CD14-positive monocyte (primary cell): ENCODE results near the gene KCNH1. TPM values are rescaled to one million over a fixed set of nuclear protein-coding genes. Genes with fewer than 3 reads are reported as not detected.

Experiments
- DNase-seq, 3 donors: peaks; one replicate each; pipeline ENCODE4 v3.0.0-alpha.2; 2011 to 2022
- H2AFZ ChIP-seq: 2 replicates; pipeline ENCODE4 v1.6.0; 2012; ENCODE audit warnings: mild to moderate bottlenecking, low read depth, low read length, inconsistent platforms; ENCODE audit not compliant: insufficient read depth, poor library complexity, severe bottlenecking
- H3K27ac ChIP-seq, 2 donors: 1 replicate in 1 of 2; 2 replicates in 1 of 2; pipeline ENCODE4 v1.5.1; 2012 to 2013; ENCODE audit warnings: low read length in 2 of 2, control low read depth in 1 of 2, inconsistent platforms in 1 of 2, low read depth in 1 of 2, mild to moderate bottlenecking in 1 of 2
- H3K27me3 ChIP-seq, 2 donors: one replicate each; pipeline versions ENCODE4 v1.6.0 to v1.6.1; 2011 to 2013; ENCODE audit warnings: low read length in 2 of 2; ENCODE audit not compliant: control insufficient read depth in 2 of 2, insufficient read depth in 2 of 2
- H3K36me3 ChIP-seq, 2 donors: replicated peaks in 1 of 2; 1 replicate in 1 of 2; 2 replicates in 1 of 2; pipeline versions ENCODE4 v1.5.1 to v1.6.1; 2012 to 2013; ENCODE audit warnings: low read length in 2 of 2, control low read depth in 1 of 2, inconsistent platforms in 1 of 2, mild to moderate bottlenecking in 1 of 2; ENCODE audit not compliant: insufficient read depth in 2 of 2, control insufficient read depth in 1 of 2
- H3K4me1 ChIP-seq, 2 donors: 1 replicate in 1 of 2; 2 replicates in 1 of 2; pipeline versions ENCODE4 v1.5.1 to v1.6.1; 2012 to 2013; ENCODE audit warnings: low read length in 2 of 2, control low read depth in 1 of 2, inconsistent platforms in 1 of 2, mild to moderate bottlenecking in 1 of 2, moderate library complexity in 1 of 2; ENCODE audit not compliant: insufficient read depth in 2 of 2, control insufficient read depth in 1 of 2
- H3K4me2 ChIP-seq: replicated peaks from 2 replicates; pipeline ENCODE3; 2012; ENCODE audit warnings: low read length, moderate library complexity, mild to moderate bottlenecking; ENCODE audit not compliant: poor library complexity, severe bottlenecking; ENCODE audit errors: extremely low read depth
- H3K4me3 ChIP-seq, 3 experiments: fragments of 200-600 bp in 1 of 3; sonication (generic) in 1 of 3; replicated peaks in 1 of 3; 1 replicate in 2 of 3; 2 replicates in 1 of 3; pipeline ENCODE4 v1.5.1; 2011 to 2013; ENCODE audit warnings: low read length in 3 of 3, mild to moderate bottlenecking in 3 of 3, control low read depth in 2 of 3, low read depth in 2 of 3, inconsistent platforms in 1 of 3, moderate library complexity in 1 of 3
- H3K79me2 ChIP-seq: 2 replicates; pipeline ENCODE4 v1.6.0; 2012; ENCODE audit warnings: mild to moderate bottlenecking, control low read depth, inconsistent platforms, low read length, moderate library complexity; ENCODE audit not compliant: insufficient read depth
- H3K9ac ChIP-seq: 2 replicates; pipeline ENCODE4 v1.6.0; 2017; ENCODE audit warnings: low read length, mild to moderate bottlenecking; ENCODE audit not compliant: insufficient read depth, poor library complexity, severe bottlenecking
- H3K9me3 ChIP-seq, 2 donors: replicated peaks in 1 of 2; 1 replicate in 1 of 2; 2 replicates in 1 of 2; pipeline versions ENCODE4 v1.5.1 to v1.6.1; 2012 to 2013; ENCODE audit warnings: low read length in 2 of 2, control low read depth in 1 of 2; ENCODE audit not compliant: control insufficient read depth in 1 of 2, insufficient read depth in 1 of 2
- H4K20me1 ChIP-seq: 2 replicates; pipeline ENCODE4 v1.6.0; 2012; ENCODE audit warnings: mild to moderate bottlenecking, low read length, control low read depth, moderate library complexity; ENCODE audit not compliant: insufficient read depth
- H3K27ac Mint-ChIP-seq, 7 donors: one replicate each; pipeline ENCODE4 v1.8.0; 2020; ENCODE audit warnings: mild to moderate bottlenecking in 7 of 7, mixed read lengths in 7 of 7, moderate library complexity in 6 of 7, inconsistent platforms in 2 of 7
- H3K27me3 Mint-ChIP-seq, 3 donors: one replicate each; pipeline ENCODE4 v1.8.0; 2021 to 2022; ENCODE audit warnings: low read depth in 3 of 3, mild to moderate bottlenecking in 3 of 3, mixed read lengths in 3 of 3, moderate library complexity in 3 of 3, inconsistent platforms in 1 of 3
- H3K36me3 Mint-ChIP-seq, 2 donors: one replicate each; pipeline ENCODE4 v1.8.0; 2020; ENCODE audit warnings: mixed read lengths in 2 of 2, inconsistent platforms in 1 of 2, mild to moderate bottlenecking in 1 of 2
- H3K4me1 Mint-ChIP-seq: one replicate; pipeline ENCODE4 v1.8.0; 2020; ENCODE audit warnings: mild to moderate bottlenecking, mixed read lengths
- H3K4me3 Mint-ChIP-seq, 2 donors: one replicate each; pipeline ENCODE4 v1.8.0; 2020; ENCODE audit warnings: mild to moderate bottlenecking in 2 of 2, mixed read lengths in 2 of 2, moderate library complexity in 1 of 2
- H3K9me3 Mint-ChIP-seq, 7 donors: one replicate each; pipeline ENCODE4 v1.8.0; 2020 to 2022; ENCODE audit warnings: mixed read lengths in 7 of 7, mild to moderate bottlenecking in 6 of 7, moderate library complexity in 6 of 7, inconsistent platforms in 2 of 7
- WGBS: methylation state at CpG from one replicate; pipeline ENCODE4 v1.1.5; 2013; ENCODE audit warnings: missing lambda C conversion rate; ENCODE audit not compliant: insufficient coverage; 5-methylcytosine and 5-hydroxymethylcytosine counted together
- intact Hi-C, 2 donors: fragments of 100-400 bp; cut with micrococcal nuclease; formaldehyde crosslinking; loops; one replicate each; pipeline versions ENCODE4 v1.15.0 to v1.15.1; 2023
- polyA plus RNA-seq, 3 donors: library from polyadenylated mRNA; depleted of rRNA in 1 of 3; unstranded in 2 of 3; stranded (reverse) in 1 of 3; fragments of 300-500 nt in 2 of 3; fragments of >200 nt in 1 of 3; fragmentation: Illumina TruSeq in 2 of 3; gene quantifications; 1 replicate in 2 of 3; 2 replicates in 1 of 3; pipeline ENCODE4 v1.2.3, GENCODE V29; 2012 to 2021
- TF ChIP-seq, protein P1 (sequence below): fragments of 200-600 bp; IDR thresholded peaks from one replicate; pipeline ENCODE4 v1.8.0; 2022; ENCODE audit warnings: antibody characterized with exemption, mild to moderate bottlenecking

Gene KCNH1
- polyA plus RNA-seq, 3 donors: not detected

- Histone ChIP-seq H4K20me1 (no peaks in the 10 kb centered on the region), H3K79me2 (no peaks in the 10 kb centered on the region), H3K9me3 (no peaks in the 10 kb centered on the region), H3K4me2 (no peak overlapping the region), H3K4me3 (no peak overlapping the region), H3K27ac (no peak overlapping the region), H3K27me3 (no peaks in the 10 kb centered on the region), H2AFZ (no peak overlapping the region), H3K4me1 (peaks cover 0 to 5% of the 10 kb centered on the region in 2 donors), H3K36me3 (no peaks in the 10 kb centered on the region), H3K9ac (no peak overlapping the region)
- WGBS: 94% methylated on average over 3 of the region's 3 CpGs
- H3K27ac Mint-ChIP-seq: no peak overlapping the region
- peaks cover 0 to 2% (median 0%) of the 10 kb centered on the region in 3 donors for H3K27me3 Mint-ChIP-seq
- peaks cover 0 to 2% (median 0%) of the 10 kb centered on the region in 7 donors for H3K9me3 Mint-ChIP-seq
- TF ChIP-seq, protein P1, sequence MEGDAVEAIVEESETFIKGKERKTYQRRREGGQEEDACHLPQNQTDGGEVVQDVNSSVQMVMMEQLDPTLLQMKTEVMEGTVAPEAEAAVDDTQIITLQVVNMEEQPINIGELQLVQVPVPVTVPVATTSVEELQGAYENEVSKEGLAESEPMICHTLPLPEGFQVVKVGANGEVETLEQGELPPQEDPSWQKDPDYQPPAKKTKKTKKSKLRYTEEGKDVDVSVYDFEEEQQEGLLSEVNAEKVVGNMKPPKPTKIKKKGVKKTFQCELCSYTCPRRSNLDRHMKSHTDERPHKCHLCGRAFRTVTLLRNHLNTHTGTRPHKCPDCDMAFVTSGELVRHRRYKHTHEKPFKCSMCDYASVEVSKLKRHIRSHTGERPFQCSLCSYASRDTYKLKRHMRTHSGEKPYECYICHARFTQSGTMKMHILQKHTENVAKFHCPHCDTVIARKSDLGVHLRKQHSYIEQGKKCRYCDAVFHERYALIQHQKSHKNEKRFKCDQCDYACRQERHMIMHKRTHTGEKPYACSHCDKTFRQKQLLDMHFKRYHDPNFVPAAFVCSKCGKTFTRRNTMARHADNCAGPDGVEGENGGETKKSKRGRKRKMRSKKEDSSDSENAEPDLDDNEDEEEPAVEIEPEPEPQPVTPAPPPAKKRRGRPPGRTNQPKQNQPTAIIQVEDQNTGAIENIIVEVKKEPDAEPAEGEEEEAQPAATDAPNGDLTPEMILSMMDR: no peak
- intact Hi-C loops: no loop called here
- H3K4me3 Mint-ChIP-seq: no peak overlapping the region
- H3K36me3 Mint-ChIP-seq: no peaks in the 10 kb centered on the region
- H3K4me1 Mint-ChIP-seq: peaks cover 6% of the 10 kb centered on the region
- no peak for DNase-seq
Measured at GRCh38 chr1:210676539-210676938, 457.4 kb downstream of the KCNH1 start.

DNA sequence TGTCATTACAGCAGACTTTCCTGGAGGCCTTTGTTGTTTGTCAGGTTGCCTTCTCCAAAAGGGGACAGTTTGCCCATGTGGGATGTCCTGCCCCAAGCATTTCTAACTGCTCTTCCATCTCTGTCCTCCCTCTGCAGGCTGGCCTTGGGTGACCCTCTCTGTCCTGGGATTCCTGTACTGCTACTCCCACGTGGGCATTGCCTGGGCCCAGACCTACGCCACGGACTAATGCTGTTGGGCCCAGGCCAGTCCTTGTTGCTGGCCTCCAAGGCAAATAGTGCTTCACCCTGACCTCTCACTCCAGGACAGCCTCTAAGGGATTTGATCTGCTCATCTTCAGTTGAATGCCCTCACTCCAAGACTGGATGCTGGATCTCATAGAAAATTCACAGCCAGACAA, 459.8 kb downstream of the KCNH1 start:
- H4K20me1 ChIP-seq: no peaks in the 10 kb centered on the region
- TF ChIP-seq, protein P1: no peak
- no peaks in the 10 kb centered on the region for H3K4me1 Mint-ChIP-seq
- peaks cover 0 to 3% (median 0%) of the 10 kb centered on the region in 3 donors for H3K27me3 Mint-ChIP-seq
- WGBS: 96% methylated on average over 3 of the region's 3 CpGs
- no peaks in the 10 kb centered on the region for H3K36me3 ChIP-seq
- no peaks in the 10 kb centered on the region for H3K79me2 ChIP-seq
- H3K27ac ChIP-seq: no peak overlapping the region
- H3K4me3 Mint-ChIP-seq: no peak overlapping the region
- no peak for DNase-seq
- intact Hi-C loops: no loop called here
- no peak overlapping the region for H3K4me3 ChIP-seq
- H3K4me2 ChIP-seq: no peak overlapping the region
- H3K27me3 ChIP-seq: no peaks in the 10 kb centered on the region
- H3K9me3 ChIP-seq: no peaks in the 10 kb centered on the region
- no peaks in the 10 kb centered on the region for H3K4me1 ChIP-seq
- H3K9me3 Mint-ChIP-seq: peaks cover 0 to 3% (median 2%) of the 10 kb centered on the region in 7 donors
- H3K9ac ChIP-seq: no peak overlapping the region
- H3K36me3 Mint-ChIP-seq: no peaks in the 10 kb centered on the region
- no peak overlapping the region for H3K27ac Mint-ChIP-seq
- no peak overlapping the region for H2AFZ ChIP-seq
